Stimulated activated CD4-positive, alpha-beta T cell treated with anti-CD3 and anti-CD28 coated beads, Interleukin-15, amount 100 ng/mL, for 24 hours (primary cell): ENCODE measurements around the gene CHST11.

Source experiments
- DNase-seq: peaks from one replicate; pipeline ENCODE4 v3.0.0-alpha.2; 2020

The CHST11 gene

GRCh38 chr12:104460973-104461698, 4.4 kb downstream of the CHST11 start:
- DNase-seq, result no peak

- DNase-seq, result no peak
Observed at GRCh38 chr12:104462325-104462724, 5.6 kb downstream of the CHST11 start.

GRCh38 chr12:104462931-104463339, 6.2 kb downstream of the CHST11 start:
- DNase-seq, result no peak

GRCh38 chr12:104463368-104463767, 6.6 kb downstream of the CHST11 start:
- DNase-seq, result no peak

GRCh38 chr12:104464899-104465298, 8.2 kb downstream of the CHST11 start:
- no peak for DNase-seq

GRCh38 chr12:104466709-104467345, 10.1 kb downstream of the CHST11 start:
- DNase-seq, result no peak

- DNase-seq, result no peak
Observed at GRCh38 chr12:104467346-104467837, 10.6 kb downstream of the CHST11 start.

- DNase-seq, result no peak
Observed at GRCh38 chr12:104468371-104468770, 11.6 kb downstream of the CHST11 start.

- DNase-seq, result no peak
Observed at GRCh38 chr12:104469066-104469465, 12.3 kb downstream of the CHST11 start.

- DNase-seq, result no peak
Observed at GRCh38 chr12:104469523-104469922, 12.8 kb downstream of the CHST11 start.

- DNase-seq, result no peak
Observed at GRCh38 chr12:104470521-104470920, 13.8 kb downstream of the CHST11 start.

- no peak for DNase-seq
Observed at GRCh38 chr12:104471336-104471735, 14.6 kb downstream of the CHST11 start.

- no peak for DNase-seq
Observed at GRCh38 chr12:104472748-104473147, 16.0 kb downstream of the CHST11 start.

GRCh38 chr12:104473374-104473983, 16.7 kb downstream of the CHST11 start:
- no peak for DNase-seq

- no peak for DNase-seq
Observed at GRCh38 chr12:104475271-104475670, 18.5 kb downstream of the CHST11 start.

- no peak for DNase-seq
Observed at GRCh38 chr12:104477510-104478390, 21.0 kb downstream of the CHST11 start.

GRCh38 chr12:104478396-104479122, 21.8 kb downstream of the CHST11 start:
- peak; percentile 37 for DNase-seq

- no peak for DNase-seq
Observed at GRCh38 chr12:104479123-104479662, 22.4 kb downstream of the CHST11 start.

- no peak for DNase-seq
Observed at GRCh38 chr12:104480012-104480411, 23.3 kb downstream of the CHST11 start.

GRCh38 chr12:104480826-104481440, 24.2 kb downstream of the CHST11 start:
- no peak for DNase-seq

GRCh38 chr12:104482113-104482512, 25.4 kb downstream of the CHST11 start:
- DNase-seq, result peak; percentile 26
